Hippocampal formation (tissue), 2 donors: ENCODE data around the gene DSN1.

ENCODE experiments used
- DNase-seq, 2 donors: peaks; one replicate each; lab custom pipeline; 2025; lab: John Stamatoyannopoulos, UW

Gene DSN1

GRCh38 chr20:36795691-36796090 lies 22.1 kb upstream of the DSN1 start:
- no peak for DNase-seq

DNA sequence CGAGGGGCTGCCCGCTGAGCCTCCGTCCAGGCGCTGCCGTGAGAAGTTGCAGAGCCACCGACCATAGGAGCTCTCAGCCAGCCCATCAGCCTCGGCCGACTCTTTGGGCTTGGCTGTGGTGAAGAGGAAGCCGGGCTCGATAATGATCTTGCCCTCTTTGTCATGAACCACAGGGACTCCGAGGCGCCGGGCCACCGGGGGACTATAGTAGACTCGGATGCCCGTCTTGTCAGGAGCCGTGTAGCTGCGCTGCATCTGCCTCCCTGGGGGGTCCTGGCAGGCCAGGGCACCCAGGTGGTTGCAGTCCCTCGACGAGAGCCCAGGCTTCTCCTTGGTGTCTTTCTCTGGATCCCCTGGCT lies 20.5 kb upstream of the DSN1 start:
- DNase-seq, result no peak

DNA sequence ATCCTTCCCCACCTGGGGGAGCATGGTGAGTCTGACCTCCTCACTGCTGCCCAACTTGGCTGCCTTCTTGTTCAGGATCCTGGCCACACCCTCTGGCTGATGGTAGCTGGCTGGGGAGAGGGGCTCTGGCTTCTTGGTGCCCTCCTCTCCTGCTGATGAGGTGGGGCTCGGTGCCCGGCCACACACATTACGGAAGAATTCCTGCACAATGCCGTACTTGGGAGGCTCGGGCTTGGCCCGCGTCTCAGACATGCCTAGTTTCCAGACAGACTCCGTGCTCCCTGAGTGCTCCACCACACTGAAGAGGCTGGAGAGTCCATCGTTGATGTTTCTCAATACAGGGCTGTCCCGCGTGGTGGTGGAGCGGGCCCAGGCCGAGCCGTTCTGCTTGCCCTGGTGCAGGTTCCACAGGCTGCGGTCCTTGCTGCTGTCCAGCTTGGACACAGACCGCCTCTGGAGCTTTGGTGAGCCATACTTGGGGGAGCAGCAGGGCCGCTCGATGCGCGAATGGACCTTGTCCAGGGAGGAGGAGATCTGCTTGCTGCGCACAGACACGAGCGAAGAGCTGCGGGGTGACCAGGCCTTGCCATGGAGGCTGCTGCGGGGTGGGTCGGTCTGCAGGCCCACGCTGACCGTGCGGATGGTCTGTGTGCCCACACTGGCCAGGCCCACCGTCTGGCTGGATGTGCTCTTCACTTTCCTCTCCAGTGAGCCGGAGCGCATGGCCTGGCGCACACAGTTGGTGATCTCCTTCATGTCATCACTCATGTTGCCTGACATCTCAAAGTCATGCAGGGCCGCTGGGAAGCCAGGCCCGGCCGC lies 19.9 kb upstream of the DSN1 start:
- DNase-seq, result no peak

GRCh38 chr20:36792422-36792821 lies 18.9 kb upstream of the DSN1 start:
- peak; percentile 14 to 43 for DNase-seq

DNA sequence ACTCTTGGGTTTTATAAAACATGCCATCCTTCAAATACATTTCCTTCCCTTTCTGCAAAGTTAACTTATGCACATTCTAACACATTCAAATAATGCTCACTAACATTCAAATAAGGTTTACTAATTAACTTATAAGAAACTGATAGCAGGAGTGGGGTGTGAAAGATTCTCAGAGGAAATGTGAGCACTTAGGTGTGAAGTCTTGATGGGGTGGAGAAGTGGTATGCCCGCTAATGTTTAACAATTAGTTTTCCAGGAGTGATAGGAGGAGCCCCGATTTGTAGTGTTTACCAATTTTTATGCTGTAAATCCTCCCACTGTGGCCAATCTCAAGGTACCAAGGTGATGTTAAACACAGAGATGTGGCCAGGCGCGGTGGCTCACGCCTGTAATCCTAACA lies 18.3 kb upstream of the DSN1 start:
- no peak for DNase-seq

GRCh38 chr20:36786663-36787062 lies 13.1 kb upstream of the DSN1 start:
- no peak for DNase-seq

DNA sequence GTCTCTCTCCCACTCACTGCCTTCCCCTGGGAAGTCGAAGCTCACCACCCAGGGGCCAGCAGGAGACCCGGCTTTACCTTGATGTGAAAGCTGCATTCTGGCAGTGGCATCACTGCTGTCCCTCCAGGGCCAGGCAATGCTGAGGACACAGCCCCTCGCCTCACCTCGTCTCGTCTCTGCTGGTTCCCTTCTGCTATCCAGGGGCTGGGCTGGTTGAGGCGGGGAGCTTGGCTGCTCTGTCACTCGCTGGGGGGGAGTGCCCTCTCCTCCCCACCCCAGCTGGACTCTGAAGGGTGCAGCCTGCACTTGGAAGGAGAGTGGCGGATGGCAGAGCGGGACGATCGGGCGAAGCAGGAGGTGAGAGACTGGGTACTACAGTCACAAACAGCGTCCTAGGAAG lies 12.7 kb upstream of the DSN1 start:
- no peak for DNase-seq

DNA sequence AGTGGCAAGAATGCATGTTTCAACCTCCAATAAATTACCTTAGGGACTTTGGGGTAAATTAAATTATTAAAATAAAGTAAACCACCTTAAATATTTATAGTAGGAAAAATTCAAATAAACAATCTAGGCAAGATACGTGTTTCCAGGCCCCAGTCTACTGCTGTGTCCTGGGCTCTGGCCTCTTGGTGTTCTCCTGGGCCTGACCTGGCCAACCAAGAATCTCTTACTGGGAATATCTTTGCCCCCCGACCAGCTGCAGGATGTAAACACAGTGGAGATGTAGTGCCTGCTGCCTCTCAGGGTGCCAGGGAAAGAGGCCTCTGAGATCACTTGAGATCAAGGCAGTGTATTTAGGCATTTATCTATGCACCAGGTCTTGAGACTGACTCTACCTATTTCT lies 11.7 kb upstream of the DSN1 start:
- DNase-seq, result no peak

GRCh38 chr20:36784900-36785299 lies 11.3 kb upstream of the DSN1 start:
- no peak for DNase-seq

- DNase-seq, result no peak
Measured at GRCh38 chr20:36784116-36784515, 10.6 kb upstream of the DSN1 start.

DNA sequence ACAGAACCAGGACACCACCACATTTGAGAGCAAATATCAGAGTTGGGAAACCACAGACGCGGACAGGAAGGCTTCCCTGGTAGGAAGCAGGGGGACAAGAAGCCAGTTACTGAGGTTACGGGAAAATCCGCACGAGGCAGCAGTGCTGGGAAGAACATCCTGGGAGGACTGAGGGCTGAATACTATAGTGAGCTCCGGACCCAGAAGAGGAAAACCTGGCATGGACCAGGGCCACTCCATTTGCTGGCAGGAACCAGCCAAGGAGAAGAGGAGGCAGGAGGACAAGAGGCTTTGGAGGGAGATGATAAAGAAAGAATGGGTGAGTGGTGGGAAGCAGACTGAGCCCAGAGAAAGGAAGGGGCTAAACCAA lies 6.1 kb upstream of the DSN1 start:
- DNase-seq, result no peak

DNA sequence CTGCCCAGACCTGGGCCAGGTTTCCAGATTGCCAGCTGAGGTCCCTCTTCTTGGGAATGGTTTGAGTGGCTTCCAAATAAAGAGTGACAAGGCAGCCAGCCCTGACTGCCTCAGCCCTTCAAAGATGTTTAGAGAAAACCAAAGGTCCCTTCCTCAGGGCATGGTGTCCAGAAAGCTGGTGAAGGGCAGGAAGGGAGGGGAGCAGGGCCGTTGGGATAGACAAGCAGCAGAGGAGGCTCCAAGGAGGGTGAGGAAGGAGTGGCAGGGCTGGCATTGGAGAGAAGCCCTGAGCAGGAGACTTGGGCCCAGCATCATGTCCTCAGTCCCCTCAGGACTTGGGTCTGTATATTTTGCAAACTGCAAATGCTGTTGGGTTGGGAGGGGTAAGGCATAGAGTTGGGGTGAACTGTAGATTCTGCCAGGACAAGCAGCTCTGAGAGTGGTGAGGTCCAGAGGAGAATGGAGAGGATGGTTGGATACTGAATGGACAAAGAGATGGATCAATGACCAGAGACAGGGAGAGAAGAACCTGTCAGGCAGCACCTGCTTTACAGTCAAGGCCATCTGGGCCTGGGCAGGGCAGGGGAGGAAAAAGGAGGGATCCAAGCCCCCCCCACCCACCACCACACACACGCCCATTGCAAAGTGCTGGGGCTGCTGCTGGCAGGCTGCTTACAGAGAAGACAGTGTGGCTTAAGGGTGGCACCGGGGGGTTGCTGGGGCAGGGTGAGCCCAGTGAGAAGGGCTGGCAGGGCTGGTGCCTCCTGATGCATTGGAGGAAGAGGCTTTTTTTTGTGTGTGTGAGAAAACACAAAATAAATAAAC lies 5.5 kb upstream of the DSN1 start:
- no peak for DNase-seq

DNA sequence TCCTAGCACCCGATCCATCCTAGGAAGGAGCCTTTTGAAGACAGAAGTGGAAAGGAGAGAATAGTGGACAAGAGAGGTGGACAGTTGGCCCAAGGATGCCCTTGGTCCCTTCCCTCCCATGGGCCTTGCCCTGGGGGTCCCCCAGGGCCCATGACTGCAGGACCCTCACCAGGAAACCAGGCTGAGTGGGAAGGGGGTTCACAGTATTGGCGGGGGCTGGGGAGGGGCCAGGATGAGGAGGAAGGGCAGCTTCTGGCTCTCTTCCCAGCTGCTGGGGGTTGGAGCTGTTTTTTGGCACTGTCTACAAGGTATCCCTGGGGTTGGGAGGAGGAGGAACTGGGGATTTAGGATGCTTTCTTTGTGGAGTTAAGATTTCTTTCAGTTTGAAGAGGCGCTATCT lies 4.0 kb upstream of the DSN1 start:
- no peak for DNase-seq

- no peak for DNase-seq
Measured at GRCh38 chr20:36777167-36777566, 3.6 kb upstream of the DSN1 start.

GRCh38 chr20:36775826-36776225 lies 2.3 kb upstream of the DSN1 start:
- no peak for DNase-seq

DNA sequence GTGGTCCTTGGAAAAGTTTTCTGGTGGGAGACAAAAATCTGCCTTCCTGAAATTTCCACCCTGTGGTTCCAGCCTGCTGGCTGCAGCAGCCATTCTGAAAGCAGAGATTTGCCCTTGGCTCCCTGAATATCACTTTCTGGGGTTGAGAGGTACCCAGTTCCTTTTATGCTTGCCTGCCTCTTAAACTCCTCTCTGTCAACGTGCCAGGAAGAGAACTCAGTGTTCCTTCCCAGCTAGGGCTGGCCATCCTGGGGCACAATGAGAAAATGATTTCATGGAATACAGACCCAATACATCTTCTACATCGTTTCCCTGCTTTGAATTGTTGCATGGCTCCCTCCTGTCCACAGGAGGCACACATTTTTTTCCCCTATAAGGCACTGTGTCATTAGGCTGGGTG lies 1.6 kb upstream of the DSN1 start:
- DNase-seq, result no peak

DNA sequence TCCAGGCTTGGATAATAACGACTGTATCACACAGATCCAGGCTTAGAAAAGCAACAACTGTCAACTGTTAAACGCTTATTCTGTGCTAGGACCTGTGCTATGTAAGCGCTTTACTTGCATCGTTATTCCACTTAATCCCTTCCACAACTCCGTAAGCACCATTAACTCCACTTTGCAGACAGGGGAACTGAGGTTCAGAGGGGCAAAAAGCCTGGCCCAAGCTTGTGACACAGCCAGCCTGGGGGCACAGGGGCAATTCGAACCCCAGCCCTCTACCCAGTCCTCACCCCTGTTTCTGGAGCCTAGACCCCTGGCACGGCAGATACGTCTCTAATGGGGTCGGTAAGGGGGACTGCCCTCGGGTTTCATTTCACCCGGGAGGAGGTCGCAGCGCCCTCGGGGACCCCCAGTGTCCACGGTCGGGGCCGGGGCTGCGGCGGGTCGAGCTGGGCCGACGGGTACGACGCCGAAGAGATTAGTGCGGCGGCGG lies 411 bp downstream of the DSN1 start:
- DNase-seq, result no peak

GRCh38 chr20:36770680-36771079 lies 2.9 kb downstream of the DSN1 start:
- no peak for DNase-seq

DNA sequence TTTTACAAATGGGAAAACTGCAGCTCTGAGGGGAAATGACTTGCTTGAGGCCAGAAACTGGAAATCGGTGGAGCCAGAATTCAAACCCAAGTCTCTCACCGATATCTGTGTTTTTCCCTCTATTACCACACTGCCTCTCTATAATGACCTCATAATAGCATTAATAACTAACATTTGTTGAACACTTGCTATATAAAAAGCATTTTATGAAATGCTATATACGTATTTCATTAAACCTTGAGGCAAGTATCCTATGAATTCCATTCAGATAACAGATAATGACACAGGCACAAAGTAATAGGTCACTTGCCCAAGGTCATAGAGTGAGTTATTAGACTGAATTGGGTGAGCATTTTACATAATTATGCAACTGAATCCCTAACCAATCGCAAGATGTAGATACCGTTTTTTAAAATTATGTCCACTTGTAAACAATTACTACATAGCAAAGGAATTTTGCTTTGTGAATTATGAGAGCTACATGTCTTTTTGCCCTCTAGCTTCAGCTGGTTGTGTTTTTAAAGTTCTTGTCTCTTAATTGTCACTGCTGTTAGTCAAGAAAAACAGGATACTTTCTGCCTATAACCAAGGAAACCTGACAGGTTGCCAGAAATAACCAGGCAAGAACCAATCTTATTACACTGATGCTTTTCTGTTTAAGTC lies 4.7 kb downstream of the DSN1 start:
- no peak for DNase-seq

DNA sequence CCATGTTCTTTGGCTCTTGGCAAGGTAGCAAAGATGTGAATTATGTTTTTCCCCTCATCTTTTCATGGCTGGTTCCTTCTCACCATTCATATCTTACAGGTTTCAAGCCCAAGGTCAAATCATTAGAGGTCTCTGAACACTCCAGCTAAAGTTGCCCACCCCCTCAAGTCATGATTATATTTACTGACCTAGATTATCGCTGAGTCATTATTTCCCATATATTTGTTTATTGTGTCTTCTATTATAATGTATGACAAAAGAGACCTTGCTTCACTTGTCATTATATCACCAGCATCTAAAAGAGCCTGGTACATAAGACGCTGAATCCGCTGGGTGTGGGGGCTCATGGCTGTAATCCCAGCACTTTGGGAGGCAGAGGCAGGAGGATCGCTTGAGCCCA lies 12.4 kb downstream of the DSN1 start:
- DNase-seq, result no peak

GRCh38 chr20:36760647-36761046 lies 12.9 kb downstream of the DSN1 start:
- no peak for DNase-seq

DNA sequence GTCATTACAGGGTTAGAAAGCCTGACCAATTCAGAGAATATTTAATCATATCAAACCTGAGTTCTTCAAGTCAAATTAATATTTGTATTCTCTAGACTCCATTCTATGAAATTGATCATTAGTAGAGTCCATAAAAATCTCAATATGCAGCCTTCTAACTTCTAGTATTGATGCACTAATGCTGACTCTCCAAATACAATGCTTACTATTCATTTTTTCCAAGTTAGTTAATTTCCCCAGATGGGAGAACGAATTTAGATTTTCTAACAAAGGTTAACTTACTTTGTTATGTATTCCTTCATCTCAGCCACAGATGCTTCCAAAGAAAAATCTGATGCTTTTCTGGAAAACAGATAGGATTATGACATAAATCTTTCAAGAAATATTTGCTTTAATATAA lies 15.3 kb downstream of the DSN1 start:
- DNase-seq, result no peak

GRCh38 chr20:36756496-36756895 lies 17.1 kb downstream of the DSN1 start:
- DNase-seq, result no peak
